Activated B cell treated with CpG ODN at 0.5 μM for 24 hours (primary cell): Measurements from ENCODE around the gene BCOR. TPM values are rescaled to one million over a fixed set of nuclear protein-coding genes. Genes with fewer than 3 reads are reported as not detected.

ENCODE experiments used
- ATAC-seq: fragments of 200-7000 bp; cut with Tn5 transposase; one replicate; pipeline ENCODE4 v1.10.0; 2021; ENCODE audit warnings: low read depth, mild to moderate bottlenecking, moderate library complexity
- CTCF ChIA-PET: fragments of 350-600 bp; sonication (Branson Sonifier 250); formaldehyde crosslinking; loops from one replicate; lab custom pipeline; 2021; ENCODE audit warnings: antibody characterized with exemption; lab: Charles Lee
- POLR2A ChIA-PET: fragments of 350-600 bp; sonication (Branson Sonifier 250); formaldehyde crosslinking; loops from one replicate; lab custom pipeline; 2021; ENCODE audit warnings: antibody characterized with exemption; lab: Charles Lee
- DNase-seq: peaks from one replicate; pipeline ENCODE4 v3.0.0; 2022
- H3K27ac Mint-ChIP-seq: one replicate; pipeline ENCODE4 v1.8.0; 2020; ENCODE audit warnings: mixed read lengths
- H3K27me3 Mint-ChIP-seq: one replicate; pipeline ENCODE4 v1.8.0; 2021; ENCODE audit warnings: mixed read lengths
- H3K36me3 Mint-ChIP-seq: one replicate; pipeline ENCODE4 v1.8.0; 2021; ENCODE audit warnings: low read depth, mixed read lengths
- H3K4me1 Mint-ChIP-seq: one replicate; pipeline ENCODE4 v1.8.0; 2021; ENCODE audit warnings: mixed read lengths
- H3K4me3 Mint-ChIP-seq: one replicate; pipeline ENCODE4 v1.8.0; 2020; ENCODE audit warnings: mild to moderate bottlenecking, mixed read lengths
- H3K9me3 Mint-ChIP-seq: one replicate; pipeline ENCODE4 v1.8.0; 2020; ENCODE audit warnings: mixed read lengths
- intact Hi-C: fragments of 100-400 bp; cut with micrococcal nuclease; formaldehyde crosslinking; loops from one replicate; pipeline ENCODE4 v1.15.1; 2024
- total RNA-seq: library from RNA; stranded (reverse); gene quantifications from 2 replicates; pipeline ENCODE4 v1.2.3, GENCODE V29; 2022
- TF ChIP-seq, protein P1 (sequence below): fragments of 200-600 bp; IDR thresholded peaks from one replicate; pipeline ENCODE4 v1.8.0; 2022; ENCODE audit warnings: antibody characterized with exemption, mild to moderate bottlenecking

Gene BCOR
- total RNA-seq, 1 donor from 2014 or later: 59.3 TPM

DNA sequence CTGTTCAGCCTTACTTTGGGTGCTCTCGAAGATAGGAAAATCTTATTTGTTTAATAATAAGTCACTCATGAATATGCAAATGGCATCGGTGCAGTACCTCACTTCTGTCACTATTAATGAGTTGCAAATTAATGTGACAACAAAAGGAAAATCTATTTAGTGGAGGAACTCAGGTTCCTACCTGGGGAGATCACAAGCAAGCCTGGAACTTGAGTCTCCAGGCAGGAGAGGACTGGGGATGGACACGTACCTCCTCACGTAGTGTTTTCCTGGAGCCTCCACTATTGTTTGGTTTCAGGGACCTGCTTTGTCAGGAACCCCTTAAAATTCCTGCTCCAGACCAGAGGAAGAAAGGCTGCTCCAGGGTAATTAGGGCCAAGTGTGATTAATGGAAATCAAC lies 82.1 kb downstream of the BCOR start:
- H3K27me3 Mint-ChIP-seq: no peaks in the 10 kb centered on the region
- intact Hi-C loops: loop anchor here (10.0 kb wide), 1 partner anchor 249 kb away; no protein-coding TSS in a partner anchor
- ChIA-PET POLR2A (interaction anchor here (0.9 to 3.7 kb wide), 4 partner anchors 83 to 154 kb away, joined by 3 to 42 read pairs (median 4); partner anchors contain the start of gene BCOR), CTCF (no interaction called here)
- H3K27ac Mint-ChIP-seq: no peak overlapping the region
- DNase-seq: no peak
- H3K4me1 Mint-ChIP-seq: peaks cover 12% of the 10 kb centered on the region
- TF ChIP-seq, protein P1, sequence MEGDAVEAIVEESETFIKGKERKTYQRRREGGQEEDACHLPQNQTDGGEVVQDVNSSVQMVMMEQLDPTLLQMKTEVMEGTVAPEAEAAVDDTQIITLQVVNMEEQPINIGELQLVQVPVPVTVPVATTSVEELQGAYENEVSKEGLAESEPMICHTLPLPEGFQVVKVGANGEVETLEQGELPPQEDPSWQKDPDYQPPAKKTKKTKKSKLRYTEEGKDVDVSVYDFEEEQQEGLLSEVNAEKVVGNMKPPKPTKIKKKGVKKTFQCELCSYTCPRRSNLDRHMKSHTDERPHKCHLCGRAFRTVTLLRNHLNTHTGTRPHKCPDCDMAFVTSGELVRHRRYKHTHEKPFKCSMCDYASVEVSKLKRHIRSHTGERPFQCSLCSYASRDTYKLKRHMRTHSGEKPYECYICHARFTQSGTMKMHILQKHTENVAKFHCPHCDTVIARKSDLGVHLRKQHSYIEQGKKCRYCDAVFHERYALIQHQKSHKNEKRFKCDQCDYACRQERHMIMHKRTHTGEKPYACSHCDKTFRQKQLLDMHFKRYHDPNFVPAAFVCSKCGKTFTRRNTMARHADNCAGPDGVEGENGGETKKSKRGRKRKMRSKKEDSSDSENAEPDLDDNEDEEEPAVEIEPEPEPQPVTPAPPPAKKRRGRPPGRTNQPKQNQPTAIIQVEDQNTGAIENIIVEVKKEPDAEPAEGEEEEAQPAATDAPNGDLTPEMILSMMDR: no peak
- no peak for ATAC-seq
- H3K9me3 Mint-ChIP-seq: no peaks in the 10 kb centered on the region
- no peaks in the 10 kb centered on the region for H3K36me3 Mint-ChIP-seq
- H3K4me3 Mint-ChIP-seq: no peak overlapping the region

DNA sequence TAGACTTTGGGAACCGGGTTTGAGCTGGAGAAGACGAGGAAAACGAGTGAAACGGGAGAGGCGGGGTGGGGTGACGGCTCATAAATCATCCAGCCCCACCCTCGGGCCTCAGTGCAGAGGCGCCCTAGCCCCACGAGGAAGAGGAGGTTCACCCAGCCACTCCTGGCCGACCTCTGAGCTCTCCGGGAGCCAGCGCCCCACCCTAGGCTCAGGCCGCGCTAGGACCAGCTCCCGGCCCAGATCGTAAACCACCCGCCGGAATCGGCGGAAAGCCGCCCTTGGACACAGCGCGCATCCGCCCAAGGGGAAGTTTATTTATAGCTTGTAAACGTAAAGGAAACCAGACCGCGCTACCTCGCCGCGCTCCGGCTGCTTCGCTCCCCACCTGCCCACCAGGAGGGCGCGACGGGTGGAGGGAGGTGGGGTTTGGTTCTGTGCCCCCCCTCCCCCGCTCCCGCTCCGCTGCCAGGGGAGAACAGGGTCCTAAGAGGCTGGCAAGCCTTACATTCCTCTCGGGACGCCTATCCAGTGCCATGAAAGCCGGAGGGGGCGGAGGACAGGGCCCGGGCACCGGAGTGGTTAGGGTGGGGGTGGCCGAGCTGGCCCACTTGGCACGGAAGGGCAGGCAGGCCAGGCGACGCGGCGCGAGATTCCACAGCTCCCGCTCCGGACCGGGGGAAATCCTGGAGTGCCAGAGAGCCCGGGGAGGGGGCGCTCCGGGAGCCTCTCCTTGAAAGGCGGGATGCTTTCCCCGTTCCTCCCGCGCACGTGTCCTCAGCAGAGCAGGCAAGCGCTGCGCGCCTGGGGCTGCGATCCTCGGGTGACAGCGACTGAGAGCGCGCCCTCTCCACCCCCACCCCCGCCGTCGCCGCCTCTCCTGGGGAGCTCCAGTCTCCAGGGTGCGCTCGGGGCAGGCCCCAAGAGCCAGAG lies 84.2 kb downstream of the BCOR start:
- DNase-seq (peak; percentile 41), ATAC-seq (peak; percentile 47)
- peak overlapping the region; percentile 76 for H3K4me3 Mint-ChIP-seq
- TF ChIP-seq, protein P1: no peak
- no peaks in the 10 kb centered on the region for H3K36me3 Mint-ChIP-seq
- peaks cover 26% of the 10 kb centered on the region for H3K4me1 Mint-ChIP-seq
- ChIA-PET CTCF (interaction anchor here (0.8 to 1.3 kb wide), 3 partner anchors 85 to 99 kb away, joined by 3 to 4 read pairs (median 3); partner anchors contain the start of gene BCOR), POLR2A (interaction anchor here (0.6 to 3.7 kb wide), 19 partner anchors 9 to 1235 kb away, joined by 3 to 42 read pairs (median 5); partner anchors contain the start of gene BCOR)
- H3K27ac Mint-ChIP-seq: peak overlapping the region; percentile 56
- no peaks in the 10 kb centered on the region for H3K9me3 Mint-ChIP-seq
- intact Hi-C loops: loop anchor here (1.0 to 10.0 kb wide), 6 partner anchors 83 to 251 kb away; no protein-coding TSS in a partner anchor
- H3K27me3 Mint-ChIP-seq: no peaks in the 10 kb centered on the region

- TF ChIP-seq, protein P1: no peak
- ATAC-seq: peak; percentile 35
- Mint-ChIP-seq H3K4me1 (peaks cover 26% of the 10 kb centered on the region), H3K27me3 (peaks cover under 1% of the 10 kb centered on the region), H3K4me3 (peak overlapping the region; percentile 76), H3K36me3 (no peaks in the 10 kb centered on the region), H3K27ac (no peak overlapping the region), H3K9me3 (no peaks in the 10 kb centered on the region)
- ChIA-PET CTCF (interaction anchor here (1.2 to 1.3 kb wide), 2 partner anchors 85 to 100 kb away, joined by 3 to 4 read pairs; partner anchors contain the start of gene BCOR), POLR2A (interaction anchor here (0.8 to 3.7 kb wide), 10 partner anchors 10 to 164 kb away, joined by 3 to 42 read pairs (median 9); partner anchors contain the start of gene BCOR)
- intact Hi-C loops: loop anchor here (1.0 to 10.0 kb wide), 6 partner anchors 83 to 252 kb away; no protein-coding TSS in a partner anchor
- DNase-seq: peak; percentile 31
These were observed 84.9 kb downstream of the BCOR start for GRCh38 chrX:40012868-40013265.

- Mint-ChIP-seq H3K4me3 (peak overlapping the region; percentile 65), H3K36me3 (no peaks in the 10 kb centered on the region), H3K9me3 (no peaks in the 10 kb centered on the region), H3K27ac (peak overlapping the region; percentile 12), H3K4me1 (peaks cover 26% of the 10 kb centered on the region), H3K27me3 (peaks cover 7% of the 10 kb centered on the region)
- DNase-seq (no peak), ATAC-seq (no peak)
- intact Hi-C loops: loop anchor here (2.0 to 10.0 kb wide), 3 partner anchors 155 to 253 kb away; no protein-coding TSS in a partner anchor
- ChIA-PET CTCF (interaction anchor here (1.2 kb wide), 1 partner anchor 86 kb away, joined by 4 read pairs; the partner anchor contains the start of gene BCOR), POLR2A (interaction anchor here (0.5 to 5.0 kb wide), 8 partner anchors 10 to 165 kb away, joined by 3 to 42 read pairs (median 13); partner anchors contain the start of gene BCOR)
- TF ChIP-seq, protein P1: no peak
These were observed 85.5 kb downstream of the BCOR start for GRCh38 chrX:40012039-40012867.
